SK-N-SH treated with all-trans-retinoic acid at 6 μM for 48 hours (cell line): Measurements from ENCODE around the gene SOX5.
"Not testable (repeated sequence)": the region's sequence is repeated elsewhere in the genome, so short reads cannot be mapped to it uniquely, and the experiment has no call there.

ENCODE experiments used
- ATAC-seq: fragments of 200-7000 bp; cut with Tn5 transposase; 3 replicates; pipeline ENCODE4 v1.9.1; 2020; ENCODE audit warnings: mild to moderate bottlenecking, moderate library complexity
- ARNTL ChIP-seq: fragments of 450-650 bp; formaldehyde crosslinking; IDR thresholded peaks from 2 replicates; pipeline ENCODE4 v1.5.0; 2020; ENCODE audit warnings: low read depth, mild to moderate bottlenecking, moderate library complexity, borderline replicate concordance
- BACH2 ChIP-seq: fragments of 250-450 bp; sonication (Bioruptor Pico); IDR thresholded peaks from 2 replicates; pipeline ENCODE4 v1.9.0; 2021; ENCODE audit warnings: mild to moderate bottlenecking, borderline replicate concordance
- CREB5 ChIP-seq: fragments of 250-450 bp; sonication (Bioruptor Pico); IDR thresholded peaks from 2 replicates; pipeline ENCODE4 v1.5.1; 2020; ENCODE audit warnings: low read depth, mild to moderate bottlenecking, moderate library complexity
- CSDC2 ChIP-seq: fragments of 250-450 bp; sonication (Bioruptor Pico); IDR thresholded peaks from 2 replicates; pipeline ENCODE4 v1.5.0; 2020; ENCODE audit warnings: mild to moderate bottlenecking, moderate library complexity
- CSRNP3 ChIP-seq: fragments of 250-450 bp; sonication (Bioruptor Pico); IDR thresholded peaks from 2 replicates; pipeline ENCODE4 v1.5.1; 2021; ENCODE audit warnings: mild to moderate bottlenecking, moderate library complexity
- ESRRG ChIP-seq: fragments of 250-450 bp; sonication (Bioruptor Pico); IDR thresholded peaks from 2 replicates; pipeline ENCODE4 v1.6.1; 2021; ENCODE audit warnings: mild to moderate bottlenecking
- GLIS3 ChIP-seq: fragments of 250-450 bp; sonication (Bioruptor Pico); IDR thresholded peaks from 2 replicates; pipeline ENCODE4 v1.5.0; 2020; ENCODE audit warnings: mild to moderate bottlenecking, moderate library complexity
- ISL1 ChIP-seq: fragments of 250-450 bp; sonication (Bioruptor Pico); IDR thresholded peaks from 2 replicates; pipeline ENCODE4 v2.1.2; 2022; ENCODE audit warnings: mild to moderate bottlenecking, moderate library complexity
- OSR1 ChIP-seq: fragments of 250-450 bp; sonication (Bioruptor Pico); IDR thresholded peaks from 2 replicates; pipeline ENCODE4 v1.8.0; 2022; ENCODE audit warnings: moderate library complexity, mild to moderate bottlenecking, inconsistent platforms
- PATZ1 ChIP-seq: fragments of 250-450 bp; sonication (Bioruptor Pico); IDR thresholded peaks from 2 replicates; pipeline ENCODE4 v1.8.0; 2020; ENCODE audit warnings: mild to moderate bottlenecking, moderate library complexity, borderline replicate concordance
- PPARA ChIP-seq: fragments of 250-450 bp; sonication (Bioruptor Pico); IDR thresholded peaks from 2 replicates; pipeline ENCODE4 v1.5.0; 2020; ENCODE audit warnings: mild to moderate bottlenecking, borderline replicate concordance
- RARB ChIP-seq: fragments of 250-450 bp; sonication (Bioruptor Pico); IDR thresholded peaks from 2 replicates; pipeline ENCODE4 v1.8.0; 2021; ENCODE audit warnings: mild to moderate bottlenecking, moderate library complexity
- SNAI2 ChIP-seq: fragments of 250-450 bp; sonication (Bioruptor Pico); IDR thresholded peaks from 2 replicates; pipeline ENCODE4 v1.5.0; 2020; ENCODE audit warnings: mild to moderate bottlenecking, moderate library complexity
- TCF4 ChIP-seq: fragments of 250-450 bp; sonication (Bioruptor Pico); IDR thresholded peaks from 2 replicates; pipeline ENCODE4 v1.8.0; 2021; ENCODE audit warnings: mild to moderate bottlenecking, moderate library complexity, borderline replicate concordance
- TSHZ2 ChIP-seq: fragments of 250-450 bp; sonication (Bioruptor Pico); IDR thresholded peaks from 2 replicates; pipeline ENCODE4 v1.5.0; 2020; ENCODE audit warnings: mild to moderate bottlenecking, moderate library complexity
- ZFP3 ChIP-seq: fragments of 250-450 bp; sonication (Bioruptor Pico); IDR thresholded peaks from 2 replicates; pipeline ENCODE4 v1.5.0; 2020; ENCODE audit warnings: mild to moderate bottlenecking, moderate library complexity
- ZFP30 ChIP-seq: fragments of 450-650 bp; formaldehyde crosslinking; IDR thresholded peaks from 2 replicates; pipeline ENCODE4 v1.5.0; 2022; ENCODE audit warnings: mild to moderate bottlenecking, moderate library complexity
- ZNF565 ChIP-seq: fragments of 450-650 bp; formaldehyde crosslinking; conservative IDR thresholded peaks from 2 replicates; pipeline ENCODE4 v1.5.0; 2020; ENCODE audit warnings: low read depth, mild to moderate bottlenecking, moderate library complexity
- ZNF70 ChIP-seq: fragments of 450-650 bp; formaldehyde crosslinking; IDR thresholded peaks from 2 replicates; pipeline ENCODE4 v1.5.0; 2020; ENCODE audit warnings: mild to moderate bottlenecking, moderate library complexity

SOX5 gene

GRCh38 chr12:23503544-23503943, 445.9 kb downstream of the SOX5 start (continued):
- no peak for TF ChIP-seq ESRRG (CRISPR knock-in tag)
- TF ChIP-seq SNAI2 (CRISPR knock-in tag): no peak
- no peak for TF ChIP-seq TCF4 (CRISPR knock-in tag)
- TF ChIP-seq OSR1 (CRISPR knock-in tag): no peak
- TF ChIP-seq ZFP30 (CRISPR knock-in tag): no peak
- TF ChIP-seq ZFP3 (CRISPR knock-in tag): no peak
- TF ChIP-seq, all 23 proteins: peak for 0

GRCh38 chr12:23502259-23502658, 447.2 kb downstream of the SOX5 start:
- TF ChIP-seq RARB: no peak
- TF ChIP-seq PATZ1 (CRISPR knock-in tag): no peak
- no peak for TF ChIP-seq OSR1 (CRISPR knock-in tag)
- TF ChIP-seq PPARA (CRISPR knock-in tag): no peak
- no peak for TF ChIP-seq GLIS3 (CRISPR knock-in tag)
- no peak for TF ChIP-seq BACH2 (CRISPR knock-in tag)
- TF ChIP-seq ISL1 (CRISPR knock-in tag): no peak
- TF ChIP-seq CSDC2 (CRISPR knock-in tag): no peak
- TF ChIP-seq TSHZ2 (CRISPR knock-in tag): no peak
- TF ChIP-seq ZFP3 (CRISPR knock-in tag): no peak
- TF ChIP-seq CSRNP3 (CRISPR knock-in tag): no peak
- TF ChIP-seq ZFP30 (CRISPR knock-in tag): no peak
- no peak for TF ChIP-seq CREB5 (CRISPR knock-in tag)
- no peak for TF ChIP-seq ZNF70
- no peak for TF ChIP-seq ZNF565 (CRISPR knock-in tag)
- no peak for ATAC-seq

GRCh38 chr12:23495472-23495871, 454.0 kb downstream of the SOX5 start:
- ATAC-seq: no peak
- TF ChIP-seq OSR1 (CRISPR knock-in tag) (no peak), RARB (no peak), CSDC2 (CRISPR knock-in tag) (no peak), CSRNP3 (CRISPR knock-in tag) (no peak), ZNF565 (CRISPR knock-in tag) (no peak), ARNTL (CRISPR knock-in tag) (no peak), BACH2 (CRISPR knock-in tag) (no peak), TCF4 (CRISPR knock-in tag) (no peak)
- TF ChIP-seq, all 23 proteins: peak for 0

- TF ChIP-seq ZFP3 (CRISPR knock-in tag): no peak
- no peak for TF ChIP-seq BACH2 (CRISPR knock-in tag)
- TF ChIP-seq PPARA (CRISPR knock-in tag): no peak
- TF ChIP-seq CSDC2 (CRISPR knock-in tag): no peak
- TF ChIP-seq RARB: no peak
Measured at GRCh38 chr12:23493672-23494071, 455.8 kb downstream of the SOX5 start.

GRCh38 chr12:23491029-23491428, 458.4 kb downstream of the SOX5 start:
- ATAC-seq: not testable (repeated sequence)

More at GRCh38 chr12:23493672-23494071, 455.8 kb downstream of the SOX5 start:
- no peak for ATAC-seq
